ENCODE results near the gene SEC22A. TPM values are rescaled to one million over a fixed set of nuclear protein-coding genes. Genes with fewer than 3 reads are reported as not detected.

Gene SEC22A
- total and polyA plus RNA-seq, 2 donors (not counting 1 experiment from before 2014, with no cell fraction given): 15.6 to 19.3 TPM

DNA sequence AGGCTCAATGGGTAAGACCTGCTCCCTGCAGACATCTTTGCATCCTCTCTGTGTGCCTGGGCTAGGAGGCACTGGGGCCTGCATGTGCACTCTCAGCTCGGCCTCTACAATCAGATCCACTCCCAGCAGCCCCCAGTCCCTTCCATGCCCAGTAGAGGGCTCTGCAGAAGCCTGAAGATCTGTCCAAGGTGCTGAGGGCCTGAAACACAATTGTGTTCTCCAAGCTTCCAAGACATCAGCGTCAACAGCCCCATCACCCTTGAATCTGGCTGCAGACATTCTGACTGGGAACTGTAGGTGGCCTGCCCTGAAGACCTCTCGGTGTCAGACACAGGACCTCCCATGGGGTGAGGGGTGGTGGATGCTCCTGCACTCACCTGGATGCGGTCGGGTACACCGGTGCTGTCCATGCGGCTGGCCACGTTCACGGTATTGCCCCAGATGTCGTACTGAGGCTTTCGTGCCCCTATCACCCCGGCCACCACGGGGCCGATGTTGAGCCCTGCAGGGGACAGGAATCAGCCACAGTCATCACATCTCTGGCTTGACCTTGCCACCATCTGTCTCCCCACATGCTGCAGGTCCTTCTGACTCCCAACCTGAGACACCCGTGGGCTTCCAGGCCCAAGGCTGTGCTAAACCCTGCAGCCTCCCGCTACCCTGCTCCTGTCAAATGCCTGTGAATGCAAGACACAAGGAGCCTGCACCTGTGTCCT, 84.7 kb downstream of the SEC22A start:
- no peak overlapping the region for H2AFZ ChIP-seq (ENCODE audit: insufficient read depth, low read depth, low read length, poor library complexity, severe bottlenecking)
- ChIA-PET CTCF (no interaction called here), POLR2A (no interaction called here)
- H3K4me3 Mint-ChIP-seq: no peak overlapping the region
- peaks cover 0 to 10% (median 0%) of the 10 kb centered on the region in 3 donors for H3K9me3 ChIP-seq (ENCODE audit: control extremely low read depth in 1 of 3, control insufficient read depth in 2 of 3, insufficient read depth in 1 of 3, low read length in 2 of 3)
- H3K27ac Mint-ChIP-seq: no peak overlapping the region
- H3K36me3 ChIP-seq (replicated peaks in 1 of 2; ENCODE audit: control extremely low read depth in 1 of 2, control insufficient read depth in 1 of 2, extremely low read depth in 1 of 2, insufficient read depth in 2 of 2, low read length in 1 of 2): no peaks in the 10 kb centered on the region
- peak; percentile 43 for ATAC-seq (ENCODE audit: low read depth)
- H3K4me2 ChIP-seq (replicated peaks; ENCODE audit: low read depth, low read length, poor library complexity, severe bottlenecking): no peak overlapping the region
- 84% methylated on average over 16 of the region's 16 CpGs for WGBS (ENCODE audit: insufficient coverage)
- H3K9me3 Mint-ChIP-seq (ENCODE audit: insufficient read depth): no peaks in the 10 kb centered on the region
- H3K4me1 Mint-ChIP-seq: no peaks in the 10 kb centered on the region
- H3K27me3 Mint-ChIP-seq: peaks cover 4% of the 10 kb centered on the region
- intact Hi-C loops (cut with micrococcal nuclease): no loop called here
- H3K79me2 ChIP-seq (ENCODE audit: control insufficient read depth, insufficient read depth, low read length): no peaks in the 10 kb centered on the region
- H4K20me1 ChIP-seq (ENCODE audit: control insufficient read depth, insufficient read depth, low read length, poor library complexity, severe bottlenecking): no peaks in the 10 kb centered on the region
- H3K4me1 ChIP-seq (ENCODE audit: control insufficient read depth in 2 of 2, insufficient read depth in 2 of 2, low read length in 2 of 2): no peaks in the 10 kb centered on the region
- H3K4me3 ChIP-seq (ENCODE audit: control extremely low read depth in 1 of 5, extremely low read depth in 1 of 5, insufficient read depth in 1 of 5, low read depth in 2 of 5, low read length in 4 of 5): no peak overlapping the region
- TF ChIP-seq EZH2 (IDR thresholded peaks at IDR 0.05; ENCODE audit: borderline replicate concordance, insufficient read depth, low read depth, low read length, poor library complexity, severe bottlenecking): no peak
- TF ChIP-seq, protein P1, sequence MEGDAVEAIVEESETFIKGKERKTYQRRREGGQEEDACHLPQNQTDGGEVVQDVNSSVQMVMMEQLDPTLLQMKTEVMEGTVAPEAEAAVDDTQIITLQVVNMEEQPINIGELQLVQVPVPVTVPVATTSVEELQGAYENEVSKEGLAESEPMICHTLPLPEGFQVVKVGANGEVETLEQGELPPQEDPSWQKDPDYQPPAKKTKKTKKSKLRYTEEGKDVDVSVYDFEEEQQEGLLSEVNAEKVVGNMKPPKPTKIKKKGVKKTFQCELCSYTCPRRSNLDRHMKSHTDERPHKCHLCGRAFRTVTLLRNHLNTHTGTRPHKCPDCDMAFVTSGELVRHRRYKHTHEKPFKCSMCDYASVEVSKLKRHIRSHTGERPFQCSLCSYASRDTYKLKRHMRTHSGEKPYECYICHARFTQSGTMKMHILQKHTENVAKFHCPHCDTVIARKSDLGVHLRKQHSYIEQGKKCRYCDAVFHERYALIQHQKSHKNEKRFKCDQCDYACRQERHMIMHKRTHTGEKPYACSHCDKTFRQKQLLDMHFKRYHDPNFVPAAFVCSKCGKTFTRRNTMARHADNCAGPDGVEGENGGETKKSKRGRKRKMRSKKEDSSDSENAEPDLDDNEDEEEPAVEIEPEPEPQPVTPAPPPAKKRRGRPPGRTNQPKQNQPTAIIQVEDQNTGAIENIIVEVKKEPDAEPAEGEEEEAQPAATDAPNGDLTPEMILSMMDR (IDR thresholded peaks at IDR 0.05): peak; percentile 46
- no peak overlapping the region for H3K27ac ChIP-seq (ENCODE audit: low read length in 2 of 2)
- no peak overlapping the region for H3K9ac ChIP-seq (ENCODE audit: low read length)
- H3K27me3 ChIP-seq (replicated peaks in 1 of 4; ENCODE audit: control extremely low read depth in 1 of 4, control insufficient read depth in 3 of 4, insufficient read depth in 4 of 4, low read length in 3 of 4): no peaks in the 10 kb centered on the region
- peak; percentile 19 for DNase-seq

Measured in B cell (primary cell).